OCI-M2 (cell line): ENCODE measurements around the gene VPS52.
"Not testable (repeated sequence)": the region's sequence is repeated elsewhere in the genome, so short reads cannot be mapped to it uniquely, and the experiment has no call there.

Experiments used
- DNase-seq: peaks from one replicate; lab custom pipeline; 2025; ENCODE audit not compliant: unreplicated experiment; lab: John Stamatoyannopoulos, UW

Gene VPS52

GRCh38 chr6:33251395-33252012 is 20.2 kb downstream of the VPS52 start:
- DNase-seq: no peak

DNA sequence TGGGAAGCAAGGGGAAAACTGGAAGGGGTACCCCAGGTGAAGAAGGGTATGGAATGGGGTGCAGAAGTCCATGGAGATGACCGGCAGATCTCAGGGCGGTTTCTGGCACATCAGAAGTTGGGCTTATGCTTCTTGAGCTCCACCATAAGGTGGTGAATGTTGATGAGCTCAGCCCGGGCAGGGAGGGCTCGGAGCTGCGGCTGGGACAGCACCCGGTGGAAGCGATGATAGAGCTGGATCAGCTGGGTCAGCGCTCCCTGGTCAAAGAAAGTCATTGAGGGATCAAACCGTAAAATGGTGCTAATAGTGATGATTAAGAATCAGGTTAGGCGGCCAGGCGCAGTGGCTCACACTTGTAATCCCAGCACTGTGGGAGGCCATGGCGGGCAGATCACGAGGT is 20.9 kb downstream of the VPS52 start:
- DNase-seq: no peak

DNA sequence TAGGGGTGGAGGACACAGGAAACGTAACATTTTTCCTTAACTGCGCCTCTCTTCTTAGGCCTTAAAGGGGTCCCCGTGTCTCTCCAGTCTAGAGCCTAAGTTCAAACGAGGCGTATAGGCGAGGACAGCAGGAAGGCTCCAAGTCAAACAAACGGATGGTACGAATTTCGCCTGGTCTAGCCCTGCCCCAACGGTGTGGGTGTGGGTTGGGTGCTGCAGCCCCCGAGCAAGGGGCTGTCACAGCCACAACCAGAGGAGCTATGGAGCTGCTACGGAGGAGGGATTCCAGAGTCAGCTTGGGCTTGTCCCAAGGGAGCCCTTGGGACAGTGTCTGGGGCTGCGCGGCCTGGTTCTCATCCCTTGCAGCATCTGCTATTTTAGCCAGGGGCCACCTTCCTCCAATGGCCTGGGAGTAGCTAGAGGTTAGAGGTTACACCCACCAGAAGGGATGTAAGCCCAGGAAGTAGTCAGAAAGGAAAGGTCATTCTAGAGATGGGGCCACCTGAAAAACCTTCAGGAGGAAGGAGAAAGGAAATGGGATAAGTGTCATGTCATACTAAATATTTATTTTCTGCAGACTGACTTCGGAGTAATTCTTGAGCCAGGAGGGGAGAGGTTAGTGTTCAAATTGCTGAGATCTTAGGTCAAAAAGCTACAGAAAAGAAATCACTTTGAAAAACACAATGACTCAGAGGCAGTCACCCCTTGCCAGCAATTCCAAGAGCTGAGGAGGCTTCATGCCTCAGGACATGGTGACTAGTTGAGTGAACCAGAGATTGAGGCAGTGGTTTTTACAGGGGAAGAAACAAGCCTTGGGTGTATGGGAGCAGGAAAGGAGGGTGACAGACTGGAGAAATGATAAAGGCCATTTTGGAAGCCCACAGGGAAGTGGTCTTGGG is 21.7 kb downstream of the VPS52 start:
- no peak for DNase-seq

DNA sequence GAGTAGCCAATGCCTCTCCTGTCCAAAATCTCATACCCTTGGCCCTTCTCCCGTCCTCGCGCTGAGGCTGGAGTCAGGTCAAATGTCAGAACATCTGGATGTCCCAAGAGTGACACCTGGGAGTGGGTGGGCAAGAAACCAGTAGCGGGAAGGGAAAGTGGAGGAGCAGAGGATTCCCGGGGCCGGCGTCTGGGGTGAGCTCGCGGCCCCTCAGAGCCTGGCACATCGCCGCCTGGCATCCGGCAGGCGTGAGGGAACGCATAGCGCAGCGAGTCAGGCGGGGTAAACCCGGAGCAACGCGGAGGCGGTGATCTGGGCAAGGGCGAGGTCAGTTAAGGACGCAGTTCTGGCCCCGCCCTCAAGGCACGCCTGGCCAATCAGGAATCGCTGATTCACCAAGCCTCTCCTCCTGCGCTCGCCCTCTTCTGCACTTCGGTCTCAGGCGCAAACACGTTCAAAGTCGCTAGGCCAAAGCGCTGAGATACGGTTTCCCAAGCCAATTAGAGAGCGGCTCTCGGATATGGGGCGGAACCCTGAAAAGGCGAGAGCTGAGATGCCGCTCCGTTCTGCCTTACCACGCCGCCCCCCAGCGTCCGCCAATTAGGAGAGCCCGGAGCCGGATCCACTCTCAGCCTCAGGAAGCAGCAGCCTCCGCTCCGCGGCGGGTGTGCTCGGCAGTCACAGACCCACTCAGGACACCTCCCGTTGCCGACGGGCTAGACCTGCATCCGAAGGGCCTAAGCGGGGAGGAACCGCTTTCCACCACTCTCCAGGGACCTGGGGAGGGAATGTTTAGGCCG is 22.5 kb downstream of the VPS52 start:
- peak; percentile 95 for DNase-seq

- no peak for DNase-seq
Measured at GRCh38 chr6:33248643-33248931, 23.1 kb downstream of the VPS52 start.

- DNase-seq: peak; percentile 97
Measured at GRCh38 chr6:33247977-33248642, 23.6 kb downstream of the VPS52 start.

- DNase-seq: no peak
Measured at GRCh38 chr6:33243476-33243875, 28.2 kb downstream of the VPS52 start.

DNA sequence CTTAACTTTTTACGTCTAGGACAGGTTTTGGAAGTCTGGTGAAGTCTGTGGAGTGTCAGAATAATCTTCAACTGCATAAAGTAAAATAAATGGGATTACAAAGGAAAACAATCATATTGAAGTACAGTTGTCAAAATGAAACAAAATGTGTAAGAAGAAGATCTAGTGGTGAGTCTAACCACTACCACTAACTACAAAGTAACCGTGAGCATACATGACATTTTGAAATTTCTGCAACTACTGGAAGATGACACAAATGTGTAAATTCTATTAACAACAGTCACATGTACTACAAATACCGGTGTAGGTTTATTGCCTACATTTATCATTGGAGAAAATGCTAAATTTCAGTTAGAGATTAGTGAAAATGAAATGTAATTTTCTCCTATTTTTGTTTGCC is 29.7 kb downstream of the VPS52 start:
- DNase-seq: no peak

DNA sequence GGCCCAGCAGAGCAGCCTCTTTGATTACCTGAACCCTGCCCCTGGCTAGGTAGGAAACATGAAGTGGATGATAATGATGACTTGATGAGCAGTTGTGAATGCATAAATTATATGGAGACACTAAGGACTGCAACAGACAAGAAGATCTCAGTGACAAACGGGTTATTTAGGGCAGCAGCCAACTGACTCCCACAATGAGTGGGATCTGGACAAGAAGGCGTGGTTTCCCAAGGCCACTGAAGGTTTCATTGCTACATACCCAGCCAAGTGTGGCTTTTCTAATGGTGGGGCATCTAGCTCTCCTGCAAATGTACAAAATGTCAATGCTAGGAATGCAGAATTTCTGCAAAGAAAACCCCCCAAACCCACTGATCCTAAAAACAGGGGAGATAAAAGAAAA is 33.9 kb downstream of the VPS52 start:
- DNase-seq: no peak

DNA sequence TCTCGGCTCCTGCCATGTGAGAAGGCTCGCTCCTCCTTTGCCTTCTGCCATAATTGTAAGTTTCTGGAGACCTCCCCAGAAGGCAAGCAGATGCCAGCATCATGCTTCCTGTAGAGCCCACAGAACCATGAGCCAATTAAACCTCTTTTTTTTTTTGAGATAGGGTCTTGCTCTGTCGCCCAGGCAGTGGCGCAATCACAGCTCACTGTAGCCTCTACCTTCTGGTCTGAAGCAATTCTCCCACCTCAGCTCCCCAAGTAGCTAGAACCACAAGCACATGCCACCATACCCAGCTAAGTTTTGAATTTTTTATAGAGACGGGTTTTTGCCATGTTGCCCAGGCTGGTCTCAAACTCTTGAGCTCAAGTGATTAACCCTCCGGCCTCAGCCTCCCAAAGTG is 34.8 kb downstream of the VPS52 start:
- DNase-seq: no peak

DNA sequence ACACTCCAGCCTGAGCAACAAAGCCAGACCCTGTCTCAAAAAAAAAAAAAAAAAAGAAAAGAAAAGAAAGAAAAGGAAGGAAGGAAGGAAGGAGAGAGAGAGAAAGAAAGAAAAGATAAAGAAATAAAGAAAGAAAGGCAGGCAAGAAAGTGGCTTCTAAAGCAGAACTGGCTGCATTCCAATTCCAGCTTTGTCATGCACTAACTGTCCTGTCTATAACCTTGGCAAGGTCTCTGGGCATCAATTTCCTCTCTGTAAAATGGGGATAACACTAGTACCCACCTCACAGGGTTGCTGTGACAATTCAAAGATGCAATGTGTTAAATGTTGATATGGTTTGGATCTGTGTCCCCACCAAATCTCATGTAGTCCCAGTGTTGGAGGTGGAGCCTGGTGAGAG is 35.3 kb downstream of the VPS52 start:
- no peak for DNase-seq

DNA sequence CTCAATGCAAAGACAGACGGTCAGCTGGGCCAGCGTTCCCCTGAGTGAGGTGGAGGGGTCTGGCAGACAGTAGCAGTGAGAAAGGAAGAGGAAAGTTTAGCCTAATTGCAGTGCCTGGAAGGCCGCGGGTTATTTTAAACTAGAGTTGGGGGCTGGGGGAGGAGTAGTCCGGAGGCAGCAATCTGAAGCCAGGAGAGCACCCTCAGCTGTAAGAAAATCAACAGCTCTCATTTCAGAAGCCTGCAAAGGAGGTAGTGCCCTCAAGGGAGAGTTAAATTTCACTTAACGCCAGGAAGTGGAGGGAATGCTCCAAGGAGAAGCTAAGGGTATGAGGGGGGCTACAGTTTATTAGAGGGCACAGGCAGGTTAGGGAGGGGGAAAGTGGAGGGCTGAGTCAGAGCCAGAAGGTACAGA is 36.4 kb downstream of the VPS52 start:
- no peak for DNase-seq

DNA sequence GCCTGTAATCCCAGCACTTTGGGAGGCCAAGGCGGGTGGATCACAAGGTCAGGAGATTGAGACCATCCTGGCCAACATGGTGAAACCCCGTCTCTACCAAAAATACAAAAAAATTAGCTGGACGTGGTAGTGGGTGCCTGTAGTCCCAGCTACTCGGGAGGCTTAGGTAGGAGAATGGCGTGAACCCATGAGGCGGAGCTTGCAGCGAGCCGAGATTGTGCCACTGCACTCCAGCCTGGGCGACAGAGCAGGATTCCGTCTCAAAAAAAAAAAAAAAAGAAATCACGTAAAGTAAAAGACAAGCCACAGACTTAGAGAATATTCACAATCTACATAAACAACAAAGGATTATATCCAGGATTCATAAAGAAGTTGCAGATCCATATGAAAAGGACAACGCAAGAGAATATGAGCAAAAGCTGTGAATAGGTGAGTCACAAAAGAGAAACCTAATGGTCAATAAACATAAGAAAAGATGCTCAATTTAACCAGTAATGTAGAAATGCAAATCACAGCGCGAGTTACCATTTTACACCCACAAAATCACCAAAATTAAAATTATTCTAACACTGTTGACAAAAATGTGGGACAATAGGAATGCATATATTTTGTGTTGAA is 45.1 kb downstream of the VPS52 start:
- not testable (repeated sequence) for DNase-seq

DNA sequence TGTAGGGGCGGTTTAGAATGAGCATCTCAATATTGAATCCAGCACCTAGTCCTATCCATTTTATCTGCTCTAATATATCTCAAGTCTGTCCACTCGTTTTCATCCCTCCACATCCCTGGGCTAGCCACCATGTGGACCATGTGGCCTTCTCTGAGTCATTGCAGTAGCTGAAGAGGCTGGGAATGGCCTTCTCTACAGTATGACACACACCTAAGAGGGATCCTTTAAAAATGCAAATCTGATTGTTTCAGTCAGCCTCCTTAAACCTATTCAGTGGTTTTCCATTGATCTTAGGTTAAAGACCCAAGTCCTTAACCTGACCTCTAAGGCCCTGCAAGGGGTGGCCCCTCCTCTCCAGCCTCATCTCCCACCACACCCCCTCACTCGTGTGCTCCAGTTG is 54.0 kb downstream of the VPS52 start:
- DNase-seq: no peak

GRCh38 chr6:33217246-33217645 is 54.4 kb downstream of the VPS52 start:
- DNase-seq: no peak

- DNase-seq: no peak
Measured at GRCh38 chr6:33216117-33216649, 55.5 kb downstream of the VPS52 start.

- no peak for DNase-seq
Measured at GRCh38 chr6:33215271-33216116, 56.2 kb downstream of the VPS52 start.

- no peak for DNase-seq
Measured at GRCh38 chr6:33213989-33214335, 57.7 kb downstream of the VPS52 start.

GRCh38 chr6:33213166-33213988 is 58.3 kb downstream of the VPS52 start:
- no peak for DNase-seq
